NCI-H226 (cell line): ENCODE data around the gene MET.
"Not testable (repeated sequence)": the region's sequence is repeated elsewhere in the genome, so short reads cannot be mapped to it uniquely, and the experiment has no call there.

ENCODE experiments used
- DNase-seq: peaks from one replicate; pipeline ENCODE4 v3.0.0-alpha.2; 2015

MET gene

GRCh38 chr7:116759642-116760041 is 87.6 kb downstream of the MET start:
- not testable (repeated sequence) for DNase-seq

GRCh38 chr7:116762971-116763370 is 91.0 kb downstream of the MET start:
- no peak for DNase-seq

GRCh38 chr7:116763647-116764046 is 91.7 kb downstream of the MET start:
- no peak for DNase-seq

- no peak for DNase-seq
These were observed 94.9 kb downstream of the MET start for GRCh38 chr7:116766881-116767280.

- DNase-seq: no peak
These were observed 97.5 kb downstream of the MET start for GRCh38 chr7:116769546-116769945.

- DNase-seq: no peak
These were observed 98.9 kb downstream of the MET start for GRCh38 chr7:116770941-116771340.

GRCh38 chr7:116771640-116772039 is 99.6 kb downstream of the MET start:
- DNase-seq: no peak

- DNase-seq: peak; percentile 64
These were observed 100.4 kb downstream of the MET start for GRCh38 chr7:116772423-116772863.

GRCh38 chr7:116772926-116773749 is 101.1 kb downstream of the MET start:
- no peak for DNase-seq

- no peak for DNase-seq
These were observed 104.0 kb downstream of the MET start for GRCh38 chr7:116776046-116776445.

GRCh38 chr7:116776610-116777289 is 104.8 kb downstream of the MET start:
- DNase-seq: peak; percentile 87

GRCh38 chr7:116777651-116778281 is 105.8 kb downstream of the MET start:
- no peak for DNase-seq

- no peak for DNase-seq
These were observed 107.2 kb downstream of the MET start for GRCh38 chr7:116779216-116779615.

- no peak for DNase-seq
These were observed 107.9 kb downstream of the MET start for GRCh38 chr7:116779931-116780330.

- DNase-seq: no peak
These were observed 108.5 kb downstream of the MET start for GRCh38 chr7:116780521-116780920.

- no peak for DNase-seq
These were observed 109.0 kb downstream of the MET start for GRCh38 chr7:116780966-116781365.

- no peak for DNase-seq
These were observed 109.6 kb downstream of the MET start for GRCh38 chr7:116781584-116781983.

- DNase-seq: no peak
These were observed 110.2 kb downstream of the MET start for GRCh38 chr7:116782177-116782711.

GRCh38 chr7:116783666-116784318 is 111.8 kb downstream of the MET start:
- no peak for DNase-seq

- DNase-seq: no peak
These were observed 112.7 kb downstream of the MET start for GRCh38 chr7:116784647-116785046.

- no peak for DNase-seq
These were observed 113.8 kb downstream of the MET start for GRCh38 chr7:116785843-116786242.

- DNase-seq: no peak
These were observed 114.9 kb downstream of the MET start for GRCh38 chr7:116786791-116787443.
